HG03457 (cell line): ENCODE data around the gene PLCH1.
"Not testable (repeated sequence)": the region's sequence is repeated elsewhere in the genome, so short reads cannot be mapped to it uniquely, and the experiment has no call there.

Experiments
- ATAC-seq: cut with Tn5 transposase; IDR thresholded peaks from one replicate; pipeline ENCODE4 v1.9.1; 2021; ENCODE audit warnings: moderate number of reproducible peaks; ENCODE audit not compliant: unreplicated experiment

Gene PLCH1

GRCh38 chr3:155394896-155395295 is 350.0 kb downstream of the PLCH1 start:
- not testable (repeated sequence) for ATAC-seq

GRCh38 chr3:155394240-155394639 is 350.6 kb downstream of the PLCH1 start:
- no peak for ATAC-seq

DNA sequence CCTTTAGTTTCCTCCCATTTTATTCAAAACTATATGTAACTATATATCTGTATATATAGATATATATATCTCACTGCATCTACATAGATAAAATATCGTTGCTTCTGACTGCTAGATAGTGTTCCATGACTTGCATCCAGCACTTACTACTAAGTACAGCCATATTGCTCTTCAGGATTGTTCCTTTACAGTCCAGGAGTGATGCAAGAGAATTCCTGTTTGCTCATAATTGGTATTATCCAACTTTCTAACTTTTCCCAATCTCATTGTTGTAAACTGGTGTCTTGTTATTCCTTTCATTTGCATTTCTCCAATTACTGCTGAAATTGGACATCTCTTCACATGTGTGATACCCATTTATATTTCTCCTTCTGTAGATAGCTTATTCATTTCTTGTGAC is 351.6 kb downstream of the PLCH1 start:
- ATAC-seq = no peak

DNA sequence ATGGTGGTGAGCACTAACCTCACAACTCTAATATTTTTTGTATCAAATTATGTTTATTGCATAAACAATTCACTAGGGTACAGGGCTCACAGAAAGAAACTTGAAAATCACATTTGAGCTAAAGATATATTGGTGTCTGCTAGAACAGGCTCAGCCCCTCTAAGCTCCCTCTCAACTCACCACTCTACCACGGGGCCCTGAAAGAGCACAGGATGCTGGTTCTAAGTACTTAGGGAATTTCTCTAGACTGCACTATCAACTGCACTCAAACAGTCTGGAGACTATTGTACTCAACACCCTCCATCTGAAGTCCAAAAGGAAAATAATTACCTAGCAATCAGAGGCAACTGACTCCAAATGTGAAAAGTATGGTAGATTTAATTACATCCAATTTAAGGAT is 352.7 kb downstream of the PLCH1 start:
- ATAC-seq = no peak

DNA sequence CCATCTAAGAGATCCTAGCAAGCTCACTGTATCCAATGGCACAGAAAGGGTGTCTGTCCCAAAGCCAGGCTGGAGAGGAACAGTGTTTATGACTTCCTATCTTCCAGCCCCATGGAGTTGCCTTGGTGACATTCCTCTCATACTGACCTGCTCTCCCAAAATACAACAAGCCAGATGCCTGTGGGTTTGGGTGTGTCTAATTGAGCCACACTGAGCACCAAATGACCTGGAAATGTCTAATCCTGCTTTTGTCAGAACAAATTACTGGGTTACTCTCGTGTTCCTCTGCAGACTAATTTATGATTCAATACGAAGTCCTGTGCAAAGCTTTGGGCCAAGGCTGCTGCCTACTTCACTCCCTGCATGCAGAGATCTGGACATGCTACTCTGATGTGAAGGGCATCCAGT is 353.3 kb downstream of the PLCH1 start:
- no peak for ATAC-seq

- no peak for ATAC-seq
Observed at GRCh38 chr3:155391104-155391503, 353.8 kb downstream of the PLCH1 start.

DNA sequence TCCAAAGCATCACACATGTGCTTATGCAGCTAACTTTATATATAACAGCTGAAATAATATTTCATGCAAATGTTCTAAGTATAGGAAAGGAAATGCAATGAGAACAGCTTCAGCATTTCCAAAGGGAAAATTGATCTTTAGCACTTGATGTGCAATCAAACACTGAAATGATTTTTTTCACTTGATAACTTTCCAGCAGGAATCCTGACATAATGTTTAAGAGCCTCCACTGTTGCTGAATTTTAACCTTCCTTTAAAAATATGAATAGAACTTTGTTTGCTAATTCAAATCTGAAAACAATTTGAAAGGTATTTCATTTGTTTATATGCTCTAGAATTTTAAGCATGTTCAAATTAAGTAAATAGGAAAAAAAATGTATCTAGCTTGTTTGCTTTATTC is 354.5 kb downstream of the PLCH1 start:
- ATAC-seq = no peak

GRCh38 chr3:155388417-155388816 is 356.5 kb downstream of the PLCH1 start:
- no peak for ATAC-seq

DNA sequence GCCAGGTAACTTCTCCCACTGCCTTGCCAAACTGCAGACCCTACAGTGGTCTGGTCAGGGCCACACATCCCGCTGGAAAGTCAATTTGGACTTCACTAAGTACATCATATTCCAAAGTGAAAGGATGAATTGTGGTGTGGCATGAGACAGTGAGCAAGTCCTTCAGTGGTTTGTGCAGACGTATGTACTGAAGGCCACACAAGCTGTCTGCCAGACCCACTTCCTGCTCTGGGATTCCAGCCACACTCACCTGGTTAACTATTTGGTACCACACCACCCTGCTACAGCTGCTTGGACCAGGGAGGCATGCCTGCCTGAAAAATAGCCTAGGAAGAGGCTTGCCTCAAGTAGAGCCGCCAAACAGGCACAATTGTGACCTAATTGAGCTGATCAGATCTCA is 357.3 kb downstream of the PLCH1 start:
- ATAC-seq = no peak

DNA sequence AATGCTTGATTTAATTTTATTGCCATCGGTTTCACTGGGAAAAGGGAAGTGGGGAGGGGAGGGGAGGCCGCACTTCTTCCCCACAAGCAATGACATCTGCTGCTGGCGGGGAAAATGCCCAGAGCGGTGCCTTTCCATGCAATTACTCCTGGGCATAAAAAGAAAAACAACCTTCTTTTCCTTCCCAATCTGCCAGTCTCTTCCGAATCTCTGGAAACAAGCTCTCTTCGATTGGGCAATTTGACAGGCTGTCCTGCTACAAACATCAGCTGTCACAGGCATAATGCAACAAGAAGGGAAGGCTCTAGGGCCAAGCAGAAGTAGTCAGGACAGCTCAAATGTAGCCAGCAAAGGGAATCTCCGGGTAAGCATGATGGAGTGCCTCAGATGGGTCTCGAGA is 358.0 kb downstream of the PLCH1 start:
- no peak for ATAC-seq

DNA sequence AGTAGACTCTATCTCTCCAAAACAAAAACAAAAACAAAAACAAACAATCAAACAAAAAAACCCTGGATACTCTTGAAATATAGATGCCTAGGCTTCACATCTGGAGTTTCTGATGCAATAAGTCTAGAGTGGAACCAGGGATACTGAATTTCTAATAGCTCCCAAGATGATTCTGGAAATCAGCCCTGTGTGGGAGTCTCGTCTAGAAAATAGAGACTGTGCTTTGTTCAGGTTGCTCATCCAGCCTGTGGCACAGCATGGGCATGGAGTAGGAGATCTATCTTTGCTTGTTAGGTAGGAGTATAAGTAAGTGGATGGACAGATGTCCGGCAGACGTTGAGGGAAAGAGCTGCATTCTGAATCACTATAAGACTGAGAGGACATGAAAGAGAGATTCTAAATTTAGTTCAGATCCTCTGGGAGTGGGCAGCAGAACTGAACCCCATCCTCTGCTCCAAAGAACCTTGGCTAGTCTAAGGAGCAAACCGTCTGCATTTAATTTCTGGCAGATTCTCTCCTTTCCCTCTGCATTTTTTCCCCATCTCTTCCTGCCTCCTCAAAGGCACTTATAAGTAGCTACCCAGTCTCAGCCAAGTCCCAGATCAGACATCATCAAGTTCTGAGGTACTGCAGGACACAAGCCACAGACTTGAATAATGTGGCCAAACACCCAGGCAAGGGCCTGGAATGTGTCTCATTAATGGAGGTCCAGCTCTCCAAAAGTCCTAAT is 358.8 kb downstream of the PLCH1 start:
- no peak for ATAC-seq

DNA sequence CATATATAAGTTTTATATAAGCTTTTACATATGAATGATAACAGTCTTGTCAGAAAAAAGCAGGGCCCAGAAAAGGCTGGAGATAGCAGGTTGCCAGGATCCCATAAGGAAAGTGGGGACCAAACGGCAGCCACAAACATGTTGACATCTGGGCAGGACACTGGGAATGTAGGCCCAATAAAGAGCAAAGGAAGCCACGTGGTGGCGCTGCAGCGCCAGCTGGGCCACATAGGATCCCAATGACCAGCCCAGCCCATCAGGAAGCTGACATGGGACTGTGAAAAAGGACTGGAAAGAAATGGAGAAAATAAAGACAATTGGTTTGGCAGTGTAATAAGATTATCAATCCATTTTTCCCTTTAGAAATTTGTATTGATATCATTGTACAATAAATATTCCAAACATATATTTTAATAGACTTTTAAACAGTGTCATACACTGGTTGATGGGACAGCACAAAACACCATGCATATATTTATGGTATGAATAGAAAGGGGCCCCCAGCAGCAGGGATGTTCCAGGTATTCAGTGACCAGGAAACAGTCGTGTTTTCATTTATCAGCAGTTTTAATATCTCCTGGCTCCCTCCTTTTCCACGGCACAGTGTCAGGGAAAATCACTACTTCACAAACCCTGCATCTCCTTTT is 362.4 kb downstream of the PLCH1 start:
- ATAC-seq = no peak

- no peak for ATAC-seq
Observed at GRCh38 chr3:155377847-155378246, 367.0 kb downstream of the PLCH1 start.

- ATAC-seq = no peak
Observed at GRCh38 chr3:155377071-155377470, 367.8 kb downstream of the PLCH1 start.

GRCh38 chr3:155372281-155372680 is 372.6 kb downstream of the PLCH1 start:
- no peak for ATAC-seq

- ATAC-seq = no peak
Observed at GRCh38 chr3:155370764-155371503, 373.9 kb downstream of the PLCH1 start.

DNA sequence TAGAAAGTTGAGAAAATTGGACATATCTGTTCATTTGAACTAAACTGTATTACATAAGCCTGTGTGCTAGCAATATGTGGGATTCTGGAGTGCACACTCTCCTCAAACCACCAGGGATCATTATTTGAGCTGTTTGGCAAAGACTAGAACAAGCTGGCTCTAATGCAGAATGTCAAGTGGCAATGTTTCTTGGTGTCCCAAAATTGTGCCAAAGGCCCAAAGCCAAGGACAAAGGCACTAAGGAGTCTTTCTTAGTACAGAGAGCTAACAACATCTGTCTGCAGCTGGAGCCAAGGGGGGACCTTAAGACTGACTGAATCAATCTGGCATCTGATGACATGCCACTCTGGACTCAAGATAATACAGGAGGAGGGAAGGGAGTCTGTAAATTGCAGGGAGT is 374.7 kb downstream of the PLCH1 start:
- no peak for ATAC-seq

DNA sequence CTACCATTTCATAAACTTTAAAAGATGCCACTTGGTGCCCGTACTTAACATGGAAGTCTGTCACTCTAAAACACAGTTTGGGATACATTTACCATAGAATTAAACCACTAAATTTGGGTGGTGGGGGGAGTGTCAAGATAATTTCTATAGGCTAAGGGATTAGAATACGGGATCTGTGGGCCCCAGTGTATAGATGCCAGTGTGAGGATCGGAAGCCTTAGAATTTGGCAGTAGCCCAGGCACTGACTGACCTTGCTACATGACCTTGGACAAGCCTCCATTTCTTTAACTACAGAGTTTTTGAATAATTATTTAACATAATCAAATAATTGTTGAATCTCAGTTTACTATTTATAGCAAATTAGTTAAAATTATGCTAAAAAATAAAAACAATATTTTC is 375.1 kb downstream of the PLCH1 start:
- no peak for ATAC-seq

DNA sequence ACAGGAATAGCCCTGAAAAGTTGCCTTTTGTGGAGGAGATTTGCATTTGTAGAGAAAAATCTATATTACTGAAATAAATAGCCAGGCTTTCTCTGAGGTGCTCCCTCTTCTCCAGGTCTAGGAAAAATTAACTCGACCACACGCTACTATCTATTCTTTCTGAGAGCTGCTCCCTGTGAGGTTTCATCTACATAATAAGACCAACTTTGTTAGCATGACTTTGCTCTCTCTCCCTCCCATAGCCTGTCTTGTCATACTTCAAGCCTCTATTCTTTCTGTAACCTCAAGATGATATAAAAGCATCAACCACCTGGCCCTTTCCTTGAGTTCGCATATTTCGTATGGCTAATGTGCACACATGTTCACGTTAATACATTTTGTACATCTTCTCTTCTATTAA is 375.6 kb downstream of the PLCH1 start:
- ATAC-seq = no peak

- no peak for ATAC-seq
Observed at GRCh38 chr3:155368786-155369185, 376.1 kb downstream of the PLCH1 start.

DNA sequence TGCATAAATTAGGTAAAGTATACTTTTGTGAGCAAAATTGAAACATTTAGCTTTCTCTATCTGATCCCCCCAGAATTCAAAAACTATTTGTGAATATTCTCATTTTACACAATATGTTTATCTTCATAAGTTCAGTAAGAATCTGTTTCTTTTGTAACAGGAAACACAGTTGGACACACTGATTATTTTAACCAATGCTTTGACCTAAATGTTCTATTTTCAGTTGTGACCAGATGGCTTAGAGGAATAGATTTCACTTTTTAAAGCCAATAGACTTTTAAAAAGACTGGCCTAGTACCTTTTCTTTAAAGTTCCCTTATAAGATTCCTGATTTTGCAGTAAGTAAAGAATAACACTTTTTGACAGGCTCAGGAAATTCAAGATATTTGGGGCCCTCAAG is 377.4 kb downstream of the PLCH1 start:
- ATAC-seq = no peak

GRCh38 chr3:155365178-155365783 is 379.6 kb downstream of the PLCH1 start:
- no peak for ATAC-seq
